B cell (primary cell): ENCODE measurements around the gene CFHR3.
"Not testable (repeated sequence)": the region's sequence is repeated elsewhere in the genome, so short reads cannot be mapped to it uniquely, and the experiment has no call there.

Experiments
- CTCF ChIP-seq: fragments of 200-600 bp; IDR thresholded peaks from one replicate; pipeline ENCODE4 v1.8.0; 2022; ENCODE audit warnings: antibody characterized with exemption, mild to moderate bottlenecking
- EZH2 ChIP-seq: IDR thresholded peaks from 2 replicates; pipeline ENCODE4 v1.6.1; 2012; ENCODE audit warnings: borderline replicate concordance, low read depth, mild to moderate bottlenecking, moderate library complexity, low read length; ENCODE audit not compliant: insufficient read depth, poor library complexity, severe bottlenecking

GRCh38 chr1:196791252-196791651 lies 16.6 kb downstream of the CFHR3 start:
- TF ChIP-seq EZH2, CTCF: not testable (repeated sequence)
